ENCODE results near the gene STKLD1. TPM values are rescaled to one million over a fixed set of nuclear protein-coding genes. Genes with fewer than 3 reads are reported as not detected.

Gene STKLD1
- total RNA-seq, 1 experiment from 2014 or later, result 3.4 TPM

- no peak overlapping the region for H3K4me3 Mint-ChIP-seq (ENCODE audit: unreplicated experiment)
- no TSS peak for BruUV-seq (replicated peaks)
- no peaks in the 10 kb centered on the region for H3K36me3 Mint-ChIP-seq (ENCODE audit: insufficient read depth, unreplicated experiment)
- DNase-seq, result no peak
- CTCF ChIA-PET, result interaction anchor here (0.6 kb wide), 1 partner anchor 668 kb away, joined by 3 read pairs; no protein-coding TSS in a partner anchor
- H3K9me3 ChIP-seq, result no peaks in the 10 kb centered on the region
- H3K27ac Mint-ChIP-seq (ENCODE audit: unreplicated experiment), result no peak overlapping the region
- H3K27me3 Mint-ChIP-seq (ENCODE audit: insufficient read depth, unreplicated experiment), result no peaks in the 10 kb centered on the region
- no peak for TF ChIP-seq CTCF (IDR thresholded peaks at IDR 0.05; ENCODE audit: insufficient read depth in 1 of 2, low read depth in 1 of 2, low read length in 1 of 2, severe bottlenecking in 1 of 2, unreplicated experiment in 1 of 2)
- H3K4me1 Mint-ChIP-seq (ENCODE audit: low read depth, unreplicated experiment), result peaks cover 5% of the 10 kb centered on the region
- peaks cover 15% of the 10 kb centered on the region for H3K4me1 ChIP-seq
- H3K36me3 ChIP-seq (ENCODE audit: control insufficient read depth, insufficient read depth, low read length), result no peaks in the 10 kb centered on the region
- no peak overlapping the region for H3K4me3 ChIP-seq (ENCODE audit: low read depth, low read length)
- no peaks in the 10 kb centered on the region for H3K27me3 ChIP-seq (replicated peaks; ENCODE audit: control insufficient read depth, insufficient read depth, low read length)
- intact Hi-C loops (cut with micrococcal nuclease; ENCODE audit: unreplicated experiment), result no loop called here
- POLR2A ChIA-PET, result no interaction called here
- H3K9me3 Mint-ChIP-seq (ENCODE audit: unreplicated experiment), result no peaks in the 10 kb centered on the region
Observed at GRCh38 chr9:133424187-133424586, 48.0 kb downstream of the STKLD1 start.

GRCh38 chr9:133425049-133425632, 49.0 kb downstream of the STKLD1 start:
- CTCF ChIA-PET, result interaction anchor here (0.5 kb wide), 1 partner anchor 33 kb away, joined by 4 read pairs; no protein-coding TSS in a partner anchor
- no peaks in the 10 kb centered on the region for H3K4me1 Mint-ChIP-seq (ENCODE audit: low read depth, unreplicated experiment)

GRCh38 chr9:133426011-133426410, 49.8 kb downstream of the STKLD1 start:
- H3K9me3 ChIP-seq, result no peaks in the 10 kb centered on the region
- intact Hi-C loops (cut with micrococcal nuclease; ENCODE audit: unreplicated experiment), result no loop called here
- H3K27ac Mint-ChIP-seq (ENCODE audit: unreplicated experiment), result no peak overlapping the region
- no peaks in the 10 kb centered on the region for H3K27me3 Mint-ChIP-seq (ENCODE audit: insufficient read depth, unreplicated experiment)
- ChIA-PET CTCF (interaction anchor here (0.5 kb wide), 1 partner anchor 34 kb away, joined by 4 read pairs; no protein-coding TSS in a partner anchor), POLR2A (no interaction called here)
- TF ChIP-seq CTCF (IDR thresholded peaks at IDR 0.05; ENCODE audit: insufficient read depth in 1 of 2, low read depth in 1 of 2, low read length in 1 of 2, severe bottlenecking in 1 of 2, unreplicated experiment in 1 of 2), result no peak
- no peaks in the 10 kb centered on the region for H3K27me3 ChIP-seq (replicated peaks; ENCODE audit: control insufficient read depth, insufficient read depth, low read length)
- no peak for DNase-seq
- H3K4me3 Mint-ChIP-seq (ENCODE audit: unreplicated experiment), result no peak overlapping the region
- no peaks in the 10 kb centered on the region for H3K9me3 Mint-ChIP-seq (ENCODE audit: unreplicated experiment)
- BruUV-seq (replicated peaks), result no TSS peak
- peaks cover 7% of the 10 kb centered on the region; the same call in 1 of the 2 replicates for H3K4me1 ChIP-seq
- no peaks in the 10 kb centered on the region for H3K36me3 ChIP-seq (ENCODE audit: control insufficient read depth, insufficient read depth, low read length)
- H3K4me1 Mint-ChIP-seq (ENCODE audit: low read depth, unreplicated experiment), result no peaks in the 10 kb centered on the region
- H3K36me3 Mint-ChIP-seq (ENCODE audit: insufficient read depth, unreplicated experiment), result no peaks in the 10 kb centered on the region
- H3K4me3 ChIP-seq (ENCODE audit: low read depth, low read length), result no peak overlapping the region

More at GRCh38 chr9:133425049-133425632, 49.0 kb downstream of the STKLD1 start:
- BruUV-seq (replicated peaks), result no TSS peak
- H3K9me3 ChIP-seq, result no peaks in the 10 kb centered on the region
- Mint-ChIP-seq H3K27me3 (ENCODE audit: insufficient read depth, unreplicated experiment) (no peaks in the 10 kb centered on the region), H3K36me3 (ENCODE audit: insufficient read depth, unreplicated experiment) (no peaks in the 10 kb centered on the region), H3K4me3 (ENCODE audit: unreplicated experiment) (no peak overlapping the region), H3K9me3 (ENCODE audit: unreplicated experiment) (no peaks in the 10 kb centered on the region), H3K27ac (ENCODE audit: unreplicated experiment) (no peak overlapping the region)
- H3K4me1 ChIP-seq, result peaks cover 9% of the 10 kb centered on the region; the same call in 1 of the 2 replicates
- no peak for DNase-seq
- POLR2A ChIA-PET, result interaction anchor here (1.0 kb wide), 1 partner anchor 34 kb away, joined by 3 read pairs; no protein-coding TSS in a partner anchor
- TF ChIP-seq CTCF (IDR thresholded peaks at IDR 0.05; ENCODE audit: insufficient read depth in 1 of 2, low read depth in 1 of 2, low read length in 1 of 2, severe bottlenecking in 1 of 2, unreplicated experiment in 1 of 2), result no peak
- H3K4me3 ChIP-seq (ENCODE audit: low read depth, low read length), result no peak overlapping the region
- H3K36me3 ChIP-seq (ENCODE audit: control insufficient read depth, insufficient read depth, low read length), result no peaks in the 10 kb centered on the region
- intact Hi-C loops (cut with micrococcal nuclease; ENCODE audit: unreplicated experiment), result no loop called here
- H3K27me3 ChIP-seq (replicated peaks; ENCODE audit: control insufficient read depth, insufficient read depth, low read length), result no peaks in the 10 kb centered on the region
